Measurements from ENCODE around the gene EHMT2. TPM values are rescaled to one million over a fixed set of nuclear protein-coding genes. Genes with fewer than 3 reads are reported as not detected.
"Not testable (repeated sequence)": the region's sequence is repeated elsewhere in the genome, so short reads cannot be mapped to it uniquely, and the experiment has no call there.

The EHMT2 gene
- total RNA-seq, 2 experiments from 2014 or later, result 33.0 to 37.3 TPM

DNA sequence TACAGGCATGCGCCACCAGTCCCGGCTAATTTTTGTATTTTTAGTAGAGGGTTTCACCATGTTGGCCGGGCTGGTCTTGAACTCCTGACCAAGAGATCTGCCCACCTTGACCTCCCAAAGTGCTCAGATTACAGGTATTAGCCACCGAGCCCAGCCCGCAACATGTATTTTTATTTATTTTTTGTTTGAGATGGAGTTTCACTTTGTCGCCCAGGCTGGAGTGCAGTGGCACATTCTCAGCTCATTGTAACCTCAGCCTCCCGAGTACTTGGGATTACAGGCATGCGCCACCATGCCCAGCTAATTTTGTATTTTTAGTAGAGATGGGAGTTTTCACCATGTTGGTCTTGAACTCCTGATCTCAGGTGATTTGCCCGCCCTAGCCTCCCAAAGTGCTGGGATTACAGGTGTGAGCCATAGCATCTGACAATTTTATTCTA lies 59.4 kb downstream of the EHMT2 start:
- intact Hi-C loops (cut with micrococcal nuclease), result loop anchor here (10.0 kb wide), 1 partner anchor 1007 kb away; the partner anchor contains the start of gene PSMB8
- CTCF ChIA-PET, result interaction anchor here (0.8 to 2.8 kb wide), 4 partner anchors 7 to 113 kb away, joined by 4 to 8 read pairs (median 4); partner anchors contain the start of gene HSPA1B
- peak overlapping the region; percentile 94 for H3K4me3 Mint-ChIP-seq
- H3K27me3 Mint-ChIP-seq (ENCODE audit: low read depth); H3K9me3 Mint-ChIP-seq; DNase-seq: not testable (repeated sequence)
- H3K27ac Mint-ChIP-seq, result peak overlapping the region; percentile 98
- peaks cover 66% of the 10 kb centered on the region for H3K36me3 Mint-ChIP-seq (ENCODE audit: low read depth)
- peaks cover 29% of the 10 kb centered on the region for H3K4me1 Mint-ChIP-seq (ENCODE audit: low read depth)

DNA sequence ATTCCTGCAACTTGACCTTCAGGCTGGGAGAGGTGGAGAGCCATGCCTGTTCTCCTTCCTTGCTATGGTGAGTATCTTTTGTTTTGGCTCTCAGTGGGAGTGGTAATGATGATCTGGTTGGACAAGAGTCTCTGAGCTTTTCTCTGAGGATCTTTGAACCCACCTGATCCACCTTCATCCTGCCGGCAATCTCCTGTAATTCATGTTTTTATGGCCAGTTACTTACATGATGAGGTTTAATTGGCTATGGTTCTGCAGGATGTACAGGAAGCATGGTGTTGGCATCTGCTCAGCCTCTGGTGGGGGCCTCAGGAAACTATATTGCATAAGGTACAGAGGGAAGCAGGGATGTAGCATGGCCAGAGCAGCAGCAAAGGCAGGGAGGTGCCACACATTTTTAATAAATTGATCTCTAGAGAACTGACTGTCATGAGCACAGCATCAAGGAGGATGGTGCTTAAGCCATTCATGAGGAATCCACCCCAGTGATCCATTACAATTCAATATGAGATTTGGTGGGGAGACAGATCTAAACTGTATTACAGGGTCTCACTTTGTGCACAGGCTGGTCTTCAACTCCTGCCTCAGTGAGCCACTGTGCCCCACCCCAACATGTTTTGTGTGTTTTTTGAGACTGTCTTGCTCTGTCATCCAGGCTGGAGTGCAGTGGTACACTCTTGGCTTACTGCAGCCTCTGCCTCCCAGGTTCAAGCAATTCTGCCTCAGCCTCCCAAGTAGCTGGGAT lies 60.0 kb downstream of the EHMT2 start:
- H3K9me3 Mint-ChIP-seq, result no peaks in the 10 kb centered on the region
- peaks cover 66% of the 10 kb centered on the region for H3K36me3 Mint-ChIP-seq (ENCODE audit: low read depth)
- CTCF ChIA-PET, result interaction anchor here (0.8 to 2.8 kb wide), 3 partner anchors 7 to 114 kb away, joined by 4 to 8 read pairs (median 5); no protein-coding TSS in a partner anchor

DNA sequence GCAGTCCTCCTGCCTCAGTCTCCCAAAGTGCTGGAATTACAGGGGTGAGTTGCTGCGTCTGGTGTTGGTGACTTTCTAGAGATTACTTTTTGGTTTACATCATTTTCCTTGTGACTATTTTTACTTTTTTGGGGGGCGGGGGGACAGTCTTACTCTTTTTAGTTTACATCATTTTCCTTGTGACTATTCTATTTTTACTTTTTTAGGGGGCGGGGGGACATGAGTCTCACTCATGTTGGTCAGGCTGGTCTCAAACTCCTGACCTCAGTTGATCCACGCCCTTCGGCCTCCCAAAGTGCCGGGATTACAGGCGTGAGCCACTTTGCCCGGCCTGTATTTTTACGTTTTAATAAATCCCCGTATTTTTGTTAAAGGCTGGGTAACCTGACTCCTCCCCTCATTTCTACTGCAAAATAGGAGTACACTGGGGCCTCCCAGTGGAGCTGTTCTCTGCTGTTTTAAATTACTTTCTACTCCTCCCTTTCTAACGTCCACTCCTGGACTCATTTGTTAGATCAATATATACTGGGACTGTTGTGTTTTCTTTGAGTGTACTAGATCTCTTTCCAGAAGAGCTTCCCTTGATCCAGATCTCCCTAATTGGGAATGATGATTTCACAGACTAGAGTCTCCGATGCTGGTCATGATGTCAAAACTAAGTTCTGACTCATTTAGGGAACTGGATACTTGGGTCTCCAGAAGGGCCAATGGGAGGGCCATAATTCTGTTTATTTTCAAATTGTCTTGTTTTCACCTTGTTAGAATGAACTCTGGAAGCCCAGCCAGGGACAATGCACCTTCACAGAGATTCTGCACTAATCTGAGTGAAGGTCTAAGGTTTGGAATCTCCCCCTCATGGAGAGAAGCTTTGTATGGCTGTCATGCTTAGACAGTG lies 60.8 kb downstream of the EHMT2 start:
- Mint-ChIP-seq H3K9me3 (no peaks in the 10 kb centered on the region), H3K36me3 (ENCODE audit: low read depth) (peaks cover 63% of the 10 kb centered on the region), H3K27me3 (ENCODE audit: low read depth) (no peaks in the 10 kb centered on the region), H3K4me1 (ENCODE audit: low read depth) (peaks cover 36% of the 10 kb centered on the region), H3K27ac (peak overlapping the region; percentile 98), H3K4me3 (peak overlapping the region; percentile 94)
- CTCF ChIA-PET, result interaction anchor here (0.7 to 1.3 kb wide), 3 partner anchors 46 to 98 kb away, joined by 3 to 4 read pairs (median 3); no protein-coding TSS in a partner anchor
- DNase-seq, result no peak
- intact Hi-C loops (cut with micrococcal nuclease), result loop anchor here (10.0 kb wide), 1 partner anchor 1008 kb away; the partner anchor contains the start of gene PSMB8

More for the DNA sequence above, 60.0 kb downstream of the EHMT2 start:
- Mint-ChIP-seq H3K27ac (peak overlapping the region; percentile 98), H3K4me3 (peak overlapping the region; percentile 94), H3K4me1 (ENCODE audit: low read depth) (peaks cover 32% of the 10 kb centered on the region), H3K27me3 (ENCODE audit: low read depth) (no peaks in the 10 kb centered on the region)
- intact Hi-C loops (cut with micrococcal nuclease), result loop anchor here (10.0 kb wide), 1 partner anchor 1007 kb away; the partner anchor contains the start of gene PSMB8
- no peak for DNase-seq

DNA sequence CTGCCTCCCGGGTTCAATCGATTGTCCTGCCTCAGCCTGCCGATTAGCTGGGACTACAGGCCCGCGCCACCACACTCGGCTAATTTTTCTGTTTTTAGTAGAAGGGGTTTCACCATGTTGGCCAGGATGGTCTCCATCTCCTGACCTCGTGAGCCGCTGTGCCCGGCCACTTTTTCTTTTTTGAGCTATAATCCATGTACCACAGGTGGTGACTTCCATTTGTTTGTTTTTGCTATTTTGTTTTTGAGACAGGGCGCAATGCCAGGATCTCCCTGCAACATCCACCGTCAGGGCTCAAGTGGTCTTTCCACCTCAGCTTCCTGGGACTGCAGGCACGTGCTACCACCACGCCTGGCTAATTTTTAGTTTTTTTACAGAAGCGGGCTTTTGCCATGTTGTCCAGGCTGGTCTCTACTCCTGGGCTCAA lies 61.4 kb downstream of the EHMT2 start:
- H3K36me3 Mint-ChIP-seq (ENCODE audit: low read depth), result peaks cover 62% of the 10 kb centered on the region
- H3K4me1 Mint-ChIP-seq (ENCODE audit: low read depth), result peaks cover 41% of the 10 kb centered on the region
- CTCF ChIA-PET, result interaction anchor here (0.7 to 1.3 kb wide), 3 partner anchors 46 to 98 kb away, joined by 3 to 4 read pairs (median 3); no protein-coding TSS in a partner anchor
- no peaks in the 10 kb centered on the region for H3K9me3 Mint-ChIP-seq
- DNase-seq, result no peak
- intact Hi-C loops (cut with micrococcal nuclease), result loop anchor here (10.0 kb wide), 1 partner anchor 1009 kb away; the partner anchor contains the start of gene PSMB8
- peak overlapping the region; percentile 98 for H3K27ac Mint-ChIP-seq
- no peaks in the 10 kb centered on the region for H3K27me3 Mint-ChIP-seq (ENCODE audit: low read depth)
- peak overlapping the region; percentile 94 for H3K4me3 Mint-ChIP-seq

DNA sequence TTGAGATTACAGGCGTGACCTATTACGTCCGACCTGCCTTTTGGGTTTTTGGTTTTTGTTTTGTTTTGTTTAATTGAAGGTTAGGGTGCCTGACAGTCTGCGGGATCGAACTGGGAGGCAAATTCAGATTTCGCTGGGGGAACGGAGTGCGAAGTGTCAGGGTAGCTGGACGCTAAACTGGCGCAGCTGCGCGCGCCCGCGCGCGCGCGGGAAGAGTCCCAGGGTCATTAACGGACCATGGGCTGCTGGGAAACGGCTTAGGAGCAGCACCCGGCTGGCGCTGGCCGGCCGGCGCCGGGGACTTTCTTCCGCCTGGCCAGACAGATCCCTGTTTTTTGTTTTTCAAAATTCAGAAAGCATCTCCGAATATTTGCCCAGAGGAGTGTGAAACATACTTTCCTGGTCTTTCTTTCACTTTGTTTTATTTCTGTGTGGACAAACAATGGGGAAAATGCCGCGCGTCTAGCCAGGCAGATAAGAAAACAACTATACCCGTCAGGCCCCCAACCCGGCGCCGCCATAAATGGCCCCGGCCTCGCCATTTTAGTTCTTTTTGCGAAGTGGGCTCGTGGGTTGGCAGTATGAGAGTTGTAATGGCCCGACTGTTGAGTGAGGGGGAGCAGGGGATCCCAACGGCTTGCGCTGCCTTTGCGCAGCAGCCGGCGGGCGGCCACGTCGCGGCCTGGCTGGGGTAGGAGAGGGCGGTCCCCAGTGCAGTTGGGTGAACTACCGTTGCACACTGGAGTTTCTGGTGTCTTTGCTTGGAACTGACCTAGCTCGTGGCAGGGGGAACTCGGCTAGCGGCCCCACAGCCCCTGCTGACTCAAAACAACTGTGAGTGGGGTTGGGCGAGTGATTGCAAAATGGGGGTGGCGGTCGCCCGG lies 62.9 kb downstream of the EHMT2 start:
- intact Hi-C loops (cut with micrococcal nuclease), result loop anchor here (1.0 to 10.0 kb wide), 8 partner anchors 29 to 1010 kb away; partner anchors contain the start of genes EHMT2, NELFE, PRRC2A and PSMB8
- CTCF ChIA-PET, result interaction anchor here (0.6 to 1.5 kb wide), 2 partner anchors 94 to 116 kb away, joined by 3 to 6 read pairs; partner anchors contain the start of gene MSH5
- DNase-seq, result peak; percentile 80
- Mint-ChIP-seq H3K27me3 (ENCODE audit: low read depth) (no peaks in the 10 kb centered on the region), H3K4me3 (peak overlapping the region; percentile 94), H3K27ac (peak overlapping the region; percentile 98), H3K36me3 (ENCODE audit: low read depth) (peaks cover 60% of the 10 kb centered on the region), H3K9me3 (no peaks in the 10 kb centered on the region), H3K4me1 (ENCODE audit: low read depth) (peaks cover 46% of the 10 kb centered on the region)

DNA sequence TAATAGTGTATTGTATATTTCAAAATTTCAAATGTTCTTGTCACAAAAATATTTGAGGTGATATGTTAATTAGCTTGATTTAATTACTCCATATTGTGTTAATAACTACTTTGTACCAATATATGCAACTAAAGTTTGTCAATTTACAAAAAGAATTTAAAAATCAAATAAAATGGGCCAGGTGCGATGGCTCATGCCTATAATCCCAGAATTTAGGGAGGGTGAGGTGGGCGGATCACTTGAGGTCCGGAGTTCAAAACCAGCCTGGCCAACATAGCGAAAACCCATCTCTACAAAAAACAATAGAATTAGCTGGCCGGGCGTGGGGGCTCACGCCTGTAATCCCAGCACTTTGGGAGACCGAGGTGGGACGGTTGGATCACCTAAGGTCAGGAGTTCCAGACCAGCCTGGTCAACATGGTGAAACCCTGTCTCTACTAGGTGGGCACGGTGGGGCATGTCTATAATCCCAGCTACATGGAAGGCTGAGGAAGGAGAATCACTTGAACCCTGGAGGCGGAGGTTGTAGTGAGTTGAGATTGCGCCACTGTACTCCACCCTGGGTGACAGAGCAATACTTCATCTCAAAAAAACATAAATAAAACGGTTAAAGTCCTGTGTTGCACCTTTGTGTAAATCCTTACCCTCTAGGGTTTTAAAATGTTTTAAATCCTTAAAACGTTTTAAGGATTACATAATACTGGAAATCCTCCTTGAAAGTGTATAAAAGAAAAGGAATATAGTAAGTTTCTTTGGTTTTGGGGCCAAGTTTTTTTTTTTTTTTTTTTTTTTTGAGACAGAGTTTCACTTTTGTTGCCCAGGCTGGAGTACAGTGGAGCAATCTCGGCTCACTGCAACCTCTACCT lies 65.9 kb downstream of the EHMT2 start:
- Mint-ChIP-seq H3K27ac (peak overlapping the region; percentile 94), H3K4me1 (ENCODE audit: low read depth) (peaks cover 27% of the 10 kb centered on the region), H3K36me3 (ENCODE audit: low read depth) (peaks cover 32% of the 10 kb centered on the region), H3K4me3 (peak overlapping the region; percentile 97), H3K9me3 (no peaks in the 10 kb centered on the region), H3K27me3 (ENCODE audit: low read depth) (no peaks in the 10 kb centered on the region)
- CTCF ChIA-PET, result interaction anchor here (0.6 to 2.5 kb wide), 14 partner anchors 7 to 179 kb away, joined by 3 to 14 read pairs (median 5); partner anchors contain the start of genes BAG6, LSM2, LY6G5C and NEU1
- intact Hi-C loops (cut with micrococcal nuclease), result loop anchor here (2.0 to 10.0 kb wide), 3 partner anchors 126 to 1013 kb away; partner anchors contain the start of genes LY6G5C, NELFE, PSMB8 and SKIC2
- DNase-seq, result no peak

DNA sequence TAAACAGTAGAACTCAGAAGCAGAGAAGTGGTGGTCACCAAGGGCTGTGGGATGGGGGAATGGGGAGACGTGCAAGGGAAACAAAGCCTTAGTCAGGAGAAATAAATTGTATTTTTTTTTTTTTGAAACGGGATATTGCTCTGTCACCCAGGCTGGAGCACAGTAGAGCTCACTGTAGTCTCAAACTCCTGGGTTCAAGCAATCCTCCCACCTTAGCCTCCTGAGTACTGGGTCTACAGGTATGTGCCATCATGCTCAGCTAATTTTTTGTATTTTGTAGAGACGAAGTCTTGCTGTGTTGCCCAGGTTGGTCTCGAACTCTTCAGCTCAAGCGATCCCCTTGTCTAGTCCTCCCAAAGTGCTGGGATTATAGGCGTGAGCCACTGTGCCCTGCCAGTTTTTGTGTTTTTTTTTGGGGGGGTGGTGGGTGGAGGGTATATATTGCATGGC lies 66.6 kb downstream of the EHMT2 start:
- peaks cover 30% of the 10 kb centered on the region for H3K4me1 Mint-ChIP-seq (ENCODE audit: low read depth)
- H3K4me3 Mint-ChIP-seq, result peak overlapping the region; percentile 97
- no peaks in the 10 kb centered on the region for H3K9me3 Mint-ChIP-seq
- peak overlapping the region; percentile 94 for H3K27ac Mint-ChIP-seq
- intact Hi-C loops (cut with micrococcal nuclease), result loop anchor here (1.0 to 10.0 kb wide), 6 partner anchors 36 to 1014 kb away; partner anchors contain the start of genes DDAH2, LY6G5C, NELFE and PSMB8
- CTCF ChIA-PET, result interaction anchor here (0.6 to 2.5 kb wide), 14 partner anchors 8 to 178 kb away, joined by 3 to 14 read pairs (median 6); partner anchors contain the start of genes BAG6, LSM2, LY6G5C and NEU1
- H3K36me3 Mint-ChIP-seq (ENCODE audit: low read depth), result peaks cover 25% of the 10 kb centered on the region
- H3K27me3 Mint-ChIP-seq (ENCODE audit: low read depth), result no peaks in the 10 kb centered on the region
- no peak for DNase-seq

Other genes with a start within 250 kb of the EHMT2 start
- 100 to 1,000 TPM; 286 to 295 TPM for gene BAG6, start 245.0 kb downstream of the EHMT2 start, total RNA-seq
- 1 to 10 TPM; 2.6 to 3.7 TPM for gene APOM, start 241.8 kb downstream of the EHMT2 start, total RNA-seq
- gene C6orf47, start 236.9 kb downstream of the EHMT2 start, total RNA-seq, result 1 to 10 TPM; 8.8 to 9.0 TPM
- 10 to 100 TPM; 31.2 to 32.4 TPM for gene GPANK1, start 232.7 kb downstream of the EHMT2 start, total RNA-seq
- gene CSNK2B, start 231.6 kb downstream of the EHMT2 start, total RNA-seq, result 100 to 1,000 TPM; 215 to 219 TPM
- 1 to 10 TPM; 6.4 to 6.5 TPM for gene LY6G5B, start 227.7 kb downstream of the EHMT2 start, total RNA-seq
- 1 to 10 TPM in 1 of 2 experiments, under 1 TPM in 1; 0.93 to 1.4 TPM for gene LY6G5C, start 216.6 kb downstream of the EHMT2 start, total RNA-seq
- gene ABHD16A, start 194.4 kb downstream of the EHMT2 start, total RNA-seq, result 10 to 100 TPM; 19.9 to 22.5 TPM
- not detected for gene LY6G6F, start 190.8 kb downstream of the EHMT2 start, total RNA-seq
- not detected for gene LY6G6D, start 182.3 kb downstream of the EHMT2 start, total RNA-seq
- not detected for gene LY6G6C, start 176.0 kb downstream of the EHMT2 start, total RNA-seq
- under 1 TPM in 1 of 2 experiments, not detected in 1; 0.49 TPM for gene MPIG6B, start 174.3 kb downstream of the EHMT2 start, total RNA-seq
- 10 to 100 TPM in 1 of 2 experiments, 1 to 10 TPM in 1; 8.5 to 11.3 TPM for gene DDAH2, start 168.4 kb downstream of the EHMT2 start, total RNA-seq
- 100 to 1,000 TPM; 348 to 353 TPM for gene CLIC1, start 161.2 kb downstream of the EHMT2 start, total RNA-seq
- 100 to 1,000 TPM; 101 to 105 TPM for gene MSH5, start 157.7 kb downstream of the EHMT2 start, total RNA-seq
- 10 to 100 TPM in 1 of 2 experiments, 1 to 10 TPM in 1; 9.8 to 10.5 TPM for gene SAPCD1, start 135.0 kb downstream of the EHMT2 start, total RNA-seq
- gene VWA7, start 120.4 kb downstream of the EHMT2 start, total RNA-seq, result under 1 TPM; 0.69 to 0.89 TPM
- 100 to 1,000 TPM; 157 to 161 TPM for gene VARS1, start 101.9 kb downstream of the EHMT2 start, total RNA-seq
- gene LSM2, start 90.7 kb downstream of the EHMT2 start, total RNA-seq, result 100 to 1,000 TPM; 172 to 174 TPM
- gene HSPA1L, start 82.4 kb downstream of the EHMT2 start, total RNA-seq, result under 1 TPM; 0.86 to 0.95 TPM
- gene HSPA1A, start 82.2 kb downstream of the EHMT2 start, total RNA-seq, result 10 to 100 TPM; 19.8 to 23.1 TPM
- 10 to 100 TPM; 47.8 to 50.1 TPM for gene HSPA1B, start 70.0 kb downstream of the EHMT2 start, total RNA-seq
- gene NEU1, start 34.9 kb downstream of the EHMT2 start, total RNA-seq, result 1 to 10 TPM; 8.4 to 9.2 TPM
- gene SLC44A4, start 18.7 kb downstream of the EHMT2 start, total RNA-seq, result under 1 TPM in 1 of 2 experiments, not detected in 1; 0.10 TPM
- under 1 TPM; 0.57 to 0.69 TPM for gene ZBTB12, start 4.4 kb upstream of the EHMT2 start, total RNA-seq
- 1 to 10 TPM; 1.6 to 2.1 TPM for gene C2, start 30.0 kb upstream of the EHMT2 start, total RNA-seq
- gene CFB, start 48.4 kb upstream of the EHMT2 start, total RNA-seq, result 1 to 10 TPM in 1 of 2 experiments, under 1 TPM in 1; 0.74 to 1.7 TPM
- 10 to 100 TPM; 83.2 to 87.4 TPM for gene NELFE, start 61.3 kb upstream of the EHMT2 start, total RNA-seq
- gene SKIC2, start 61.5 kb upstream of the EHMT2 start, total RNA-seq, result 100 to 1,000 TPM in 1 of 2 experiments, 10 to 100 TPM in 1; 93.6 to 101 TPM
- gene DXO, start 74.4 kb upstream of the EHMT2 start, total RNA-seq, result 10 to 100 TPM; 12.5 to 13.0 TPM
- gene C4A, start 84.4 kb upstream of the EHMT2 start, total RNA-seq, result 1 to 10 TPM; 3.2 to 3.5 TPM
- gene C4B, start 117.1 kb upstream of the EHMT2 start, total RNA-seq, result 1 to 10 TPM; 2.7 to 3.3 TPM
- under 1 TPM in 1 of 2 experiments, not detected in 1; 0.19 TPM for gene CYP21A2, start 140.7 kb upstream of the EHMT2 start, total RNA-seq
- gene TNXB, start 211.6 kb upstream of the EHMT2 start, total RNA-seq, result 1 to 10 TPM; 2.9 to 4.8 TPM
- gene ATF6B, start 230.5 kb upstream of the EHMT2 start, total RNA-seq, result 10 to 100 TPM; 68.2 to 69.4 TPM
- gene FKBPL, start 232.6 kb upstream of the EHMT2 start, total RNA-seq, result 1 to 10 TPM; 6.0 to 6.2 TPM